Measurements from ENCODE around the gene PARD6B. TPM values are rescaled to one million over a fixed set of nuclear protein-coding genes. Genes with fewer than 3 reads are reported as not detected.

Gene PARD6B
- total and polyA plus RNA-seq, 2 of the 13 experiments (the other 11 are each of a cell fraction or from before 2014, with no cell fraction given) = 6.9 to 22.2 TPM

GRCh38 chr20:50746138-50746940 lies 15.0 kb downstream of the PARD6B start (continued):
- no peak for TF ChIP-seq GABPA (IDR thresholded peaks at IDR 0.05; ENCODE audit: low read depth, low read length)
- no peak for TF ChIP-seq GABPA (CRISPR knock-in tag; IDR thresholded peaks at IDR 0.05; ENCODE audit: low read depth)
- TF ChIP-seq ZNF3 (CRISPR knock-in tag; IDR thresholded peaks at IDR 0.05) = no peak
- peak; percentile 85 for TF ChIP-seq HNF1B (CRISPR knock-in tag; IDR thresholded peaks at IDR 0.05)
- no peak for TF ChIP-seq ATAD3A (CRISPR knock-in tag; IDR thresholded peaks at IDR 0.05)
- TF ChIP-seq SP4 (CRISPR knock-in tag; IDR thresholded peaks at IDR 0.05) = no peak
- TF ChIP-seq ASH2L (IDR thresholded peaks at IDR 0.05; ENCODE audit: insufficient read length, low read depth, low read length) = peak; percentile 88
- TF ChIP-seq ZNF468 (CRISPR knock-in tag; IDR thresholded peaks at IDR 0.05) = no peak
- no peak for TF ChIP-seq FOXM1 (CRISPR knock-in tag; IDR thresholded peaks at IDR 0.05)
- no peak for TF ChIP-seq KDM4B (CRISPR knock-in tag; IDR thresholded peaks at IDR 0.05)
- TF ChIP-seq BORCS8-MEF2B (CRISPR knock-in tag; IDR thresholded peaks at IDR 0.05) = no peak
- peak; percentile 86 to 95; a peak in 3 of 4 replicates for TF ChIP-seq EP300 (IDR thresholded peaks at IDR 0.05; ENCODE audit: low read depth in 2 of 2, low read length in 2 of 2)
- TF ChIP-seq EP300 (CRISPR knock-in tag; IDR thresholded peaks at IDR 0.05; ENCODE audit: borderline replicate concordance) = peak; percentile 66; the same call in 1 of the 2 replicates
- TF ChIP-seq ZNF572 (CRISPR knock-in tag; IDR thresholded peaks at IDR 0.05) = no peak
- no peak for TF ChIP-seq ZNF367 (CRISPR knock-in tag; IDR thresholded peaks at IDR 0.05; ENCODE audit: borderline replicate concordance)
- no peak for TF ChIP-seq ZNF260 (CRISPR knock-in tag; IDR thresholded peaks at IDR 0.05; ENCODE audit: borderline replicate concordance, low read depth)
- no peak for TF ChIP-seq FOSL1 (CRISPR knock-in tag; IDR thresholded peaks at IDR 0.05; ENCODE audit: borderline replicate concordance)
- TF ChIP-seq ZNF674 (CRISPR knock-in tag; IDR thresholded peaks at IDR 0.05; ENCODE audit: low read depth) = no peak
- no peak for TF ChIP-seq ZBTB3 (CRISPR knock-in tag; IDR thresholded peaks at IDR 0.05; ENCODE audit: borderline replicate concordance, low read depth)
- no peak for TF ChIP-seq RARG (CRISPR knock-in tag; IDR thresholded peaks at IDR 0.05; ENCODE audit: low read depth)
- TF ChIP-seq USF2 (IDR thresholded peaks at IDR 0.05; ENCODE audit: low read depth, low read length) = no peak
- no peak for TF ChIP-seq USF2 (CRISPR knock-in tag; IDR thresholded peaks at IDR 0.05; ENCODE audit: borderline replicate concordance)
- TF ChIP-seq STAG1 (CRISPR knock-in tag; IDR thresholded peaks at IDR 0.05) = no peak
- no peak; the same call in 1 of the 2 replicates for TF ChIP-seq RFX5 (IDR thresholded peaks at IDR 0.05; ENCODE audit: low read depth, low read length)
- no peak for TF ChIP-seq RBM39 (IDR thresholded peaks at IDR 0.05; ENCODE audit: low read depth, low read length, poor library complexity, severe bottlenecking)
- TF ChIP-seq FOXA1 (IDR thresholded peaks at IDR 0.05) = peak; percentile 67; the same call in 1 of the 2 replicates
- peak; percentile 87 for TF ChIP-seq FOXA1 (CRISPR knock-in tag; IDR thresholded peaks at IDR 0.05)
- TF ChIP-seq HBP1 (CRISPR knock-in tag; IDR thresholded peaks at IDR 0.05; ENCODE audit: low read depth) = peak; percentile 64; the same call in 1 of the 2 replicates

Data from HepG2 (cell line).